Colon (tissue), 2 donors: Measurements from ENCODE around the gene BRI3.
"Not testable (repeated sequence)": the region's sequence is repeated elsewhere in the genome, so short reads cannot be mapped to it uniquely, and the experiment has no call there.

Experiments
- FAIRE-seq: peaks from 2 replicates; lab custom pipeline; 2012; peaks lifted over from hg19 to GRCh38; lab: Jason Lieb, UNC
- donor health status: control.
- donor health status: control.

Gene BRI3

DNA sequence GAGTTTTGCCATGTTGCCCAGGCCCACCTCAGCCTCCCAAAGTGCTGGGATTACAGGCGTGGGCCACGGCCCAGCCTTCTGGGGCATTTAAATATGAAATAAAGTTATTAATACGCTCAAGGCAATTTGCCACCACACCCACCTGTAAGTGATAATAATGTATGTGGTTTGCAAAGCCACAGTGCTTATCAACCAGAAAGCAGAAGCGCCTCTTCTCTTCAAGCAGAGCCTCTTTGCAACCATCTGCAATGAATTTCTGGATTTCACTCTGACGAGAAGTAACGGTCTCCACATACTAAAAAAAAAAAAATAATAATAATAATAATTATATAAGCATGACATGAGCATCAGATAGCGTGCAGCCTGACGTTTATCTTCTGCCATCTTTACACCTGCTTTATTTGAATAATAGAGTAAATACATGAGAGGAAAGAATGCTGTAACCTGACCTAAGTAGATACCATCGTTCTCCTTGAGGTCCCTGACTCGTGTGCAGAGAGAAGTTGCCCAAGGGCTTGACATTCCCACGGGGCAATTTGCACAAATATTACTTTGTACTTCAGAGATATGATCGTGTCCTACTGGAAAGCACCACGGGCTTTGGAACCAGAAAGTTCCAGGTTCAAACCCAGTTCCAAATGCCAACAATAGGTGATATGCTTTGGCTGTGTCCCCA is 34.0 kb downstream of the BRI3 start:
- no peak for FAIRE-seq

- FAIRE-seq = not testable (repeated sequence)
Measured at GRCh38 chr7:98315994-98316527, 34.6 kb downstream of the BRI3 start.

DNA sequence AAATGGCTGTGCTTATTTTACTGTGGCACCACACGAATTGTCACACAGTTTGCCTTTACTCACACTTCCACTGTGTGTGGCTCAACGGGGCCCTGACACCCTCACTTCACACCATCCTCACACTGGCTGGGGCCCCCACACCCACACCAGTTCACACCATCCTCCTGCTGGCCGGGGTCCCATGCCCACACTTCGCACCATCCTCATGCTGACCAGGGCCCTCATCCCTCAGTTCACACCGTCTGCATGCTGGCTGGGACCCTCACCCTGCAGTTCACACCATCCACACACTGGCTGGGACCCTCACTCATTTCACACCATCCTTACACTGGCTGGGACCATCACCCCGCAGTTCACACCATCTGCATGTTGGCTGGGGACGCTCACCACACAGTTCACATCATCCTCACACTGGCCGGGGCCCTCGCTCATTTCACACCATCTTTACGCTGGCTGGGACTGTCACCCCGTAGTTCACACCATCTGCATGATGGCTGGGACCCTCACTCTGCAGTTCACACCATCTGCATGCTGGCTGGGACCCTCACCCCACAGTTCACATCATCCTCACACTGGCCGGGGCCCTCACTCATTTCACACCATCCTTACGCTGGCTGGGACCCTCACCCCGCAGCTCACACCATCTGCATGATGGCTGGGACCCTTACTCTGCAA is 36.0 kb downstream of the BRI3 start:
- no peak for FAIRE-seq

- FAIRE-seq = no peak
Measured at GRCh38 chr7:98319176-98319575, 37.7 kb downstream of the BRI3 start.

- no peak for FAIRE-seq
Measured at GRCh38 chr7:98321301-98321700, 39.8 kb downstream of the BRI3 start.

GRCh38 chr7:98322331-98323270 is 41.1 kb downstream of the BRI3 start:
- no peak for FAIRE-seq

DNA sequence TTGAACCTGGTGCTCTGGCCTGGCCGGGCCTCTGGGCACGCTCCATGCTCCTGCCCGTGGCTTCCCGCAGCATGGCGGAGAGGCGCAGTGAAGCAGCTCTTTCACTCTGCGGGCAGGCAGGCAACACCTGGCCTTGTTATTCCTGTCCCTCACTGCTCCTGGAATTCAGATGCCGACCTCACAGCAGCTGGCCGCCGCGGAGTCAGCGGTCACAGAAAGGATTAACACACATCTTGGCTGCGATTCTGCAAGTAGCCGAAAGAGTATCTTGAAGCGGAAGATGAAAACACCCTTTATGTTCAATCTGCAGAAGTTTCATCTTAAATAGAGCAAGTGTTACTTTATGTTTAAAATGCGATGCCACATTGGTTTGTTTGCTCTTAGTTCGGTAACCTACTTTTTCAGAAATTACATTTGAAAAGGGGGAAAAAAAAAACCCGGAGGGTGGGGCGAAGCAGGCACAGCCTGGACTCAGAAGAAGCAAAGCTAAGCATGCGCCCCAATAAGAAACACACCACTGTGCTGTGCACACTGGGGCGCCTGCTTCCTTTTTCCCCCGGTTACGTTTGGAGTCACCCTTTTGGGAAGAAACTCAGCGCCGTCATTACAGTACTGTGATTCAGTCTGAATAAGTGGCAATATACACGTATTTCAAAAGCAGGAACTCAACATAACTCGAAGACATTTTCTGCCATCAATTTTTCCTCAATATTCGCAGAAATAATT is 42.3 kb downstream of the BRI3 start:
- FAIRE-seq = no peak

DNA sequence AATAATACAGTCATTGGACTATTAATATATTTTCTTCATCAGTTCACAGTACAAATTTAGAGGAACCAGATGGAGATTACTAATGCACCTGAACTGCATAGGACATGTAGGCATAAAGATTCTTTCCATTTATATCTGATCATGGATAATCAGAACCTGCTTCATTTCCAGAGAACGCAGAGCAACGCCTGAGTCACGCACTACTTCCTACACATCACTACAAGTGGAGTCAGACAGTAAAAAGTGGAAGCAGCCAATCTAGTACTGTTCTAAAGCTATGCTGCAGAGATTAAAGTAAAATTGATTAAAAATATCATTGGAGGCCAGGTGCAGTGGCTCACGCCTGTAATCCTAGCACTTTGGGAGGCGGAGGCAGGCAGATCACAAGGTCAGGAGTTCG is 43.3 kb downstream of the BRI3 start:
- FAIRE-seq = no peak

GRCh38 chr7:98329100-98329790 is 47.8 kb downstream of the BRI3 start:
- no peak for FAIRE-seq

DNA sequence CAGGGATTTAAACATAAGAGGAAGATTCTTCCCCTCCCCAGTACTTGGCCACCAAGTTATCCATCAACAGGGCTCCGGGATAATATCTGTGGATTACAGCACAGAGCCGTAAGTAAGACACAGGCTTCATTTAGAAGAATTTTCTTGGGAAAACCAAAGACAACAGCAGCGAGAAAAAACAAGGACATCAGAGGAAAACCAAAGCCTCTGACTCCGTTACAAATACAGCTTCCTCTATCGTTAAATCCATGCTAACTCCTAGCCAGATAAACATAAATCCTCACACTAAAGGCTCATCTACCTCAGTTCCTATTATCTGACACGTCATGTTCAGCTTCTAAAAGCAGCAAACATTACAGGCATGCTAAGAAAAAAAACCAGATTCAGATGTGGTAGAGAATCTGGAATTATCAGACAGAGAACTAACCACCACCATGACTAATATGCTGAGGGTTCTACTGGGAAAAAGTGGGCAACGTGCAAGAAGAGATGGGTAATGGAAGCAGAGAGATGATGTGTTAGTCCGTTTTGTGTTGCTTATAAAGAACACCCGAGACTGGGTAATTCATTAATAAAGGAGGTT is 48.4 kb downstream of the BRI3 start:
- no peak for FAIRE-seq

DNA sequence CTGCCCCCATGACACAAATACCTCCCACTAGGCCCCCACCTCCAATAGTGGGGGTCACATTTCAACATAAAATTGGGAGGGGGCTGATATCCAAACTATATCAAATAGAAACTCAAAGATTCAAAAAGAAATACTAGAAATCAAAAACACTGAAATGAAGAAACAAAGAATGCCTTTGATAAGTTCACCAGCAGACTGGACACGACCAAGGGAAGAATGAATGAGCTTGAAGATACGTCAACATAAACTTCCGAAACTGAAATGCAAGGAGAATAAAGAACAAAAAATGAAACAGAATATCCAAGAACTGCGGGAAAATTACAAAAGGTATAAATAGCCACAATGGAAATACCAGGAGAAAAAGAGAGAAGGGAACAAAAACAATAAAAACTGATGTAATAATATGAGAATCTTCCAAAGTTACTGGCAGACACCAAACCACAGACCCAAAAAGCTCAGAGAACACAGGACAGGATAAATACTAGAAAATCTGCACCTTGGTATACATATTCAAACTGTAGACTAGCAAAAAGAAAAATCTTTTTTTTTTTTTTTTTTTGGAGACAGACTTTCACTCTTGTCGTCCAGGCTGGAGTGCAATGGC is 49.5 kb downstream of the BRI3 start:
- no peak for FAIRE-seq

GRCh38 chr7:98334081-98334480 is 52.6 kb downstream of the BRI3 start:
- no peak for FAIRE-seq

DNA sequence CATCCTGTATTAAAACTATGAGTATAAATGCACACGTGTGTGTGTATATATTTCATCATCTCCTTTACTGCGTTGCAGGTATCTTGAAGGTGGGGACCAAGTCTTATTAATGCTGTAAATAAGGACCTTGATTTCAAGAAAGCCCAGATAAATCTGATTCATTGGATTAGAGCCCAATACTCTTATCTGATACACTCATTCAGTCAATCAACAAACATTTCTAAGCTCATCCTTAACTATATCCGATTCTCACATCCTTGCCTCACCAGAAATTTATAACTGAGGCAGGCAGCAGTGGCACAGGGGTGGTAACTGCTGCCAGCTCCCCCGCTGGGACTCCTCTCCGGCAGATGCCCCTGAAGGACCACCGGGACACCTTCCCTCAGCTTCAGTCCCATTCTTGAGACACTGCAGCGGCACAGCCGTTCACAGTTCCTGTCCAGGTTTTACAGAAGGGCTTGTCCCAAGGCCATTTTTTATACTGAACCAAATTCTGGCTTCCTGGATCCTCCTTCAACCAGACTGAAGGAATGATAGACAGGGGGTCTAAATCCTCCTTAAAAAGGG is 54.0 kb downstream of the BRI3 start:
- FAIRE-seq = no peak

- no peak for FAIRE-seq
Measured at GRCh38 chr7:98338441-98338840, 57.0 kb downstream of the BRI3 start.

- FAIRE-seq = no peak
Measured at GRCh38 chr7:98339043-98339442, 57.6 kb downstream of the BRI3 start.

DNA sequence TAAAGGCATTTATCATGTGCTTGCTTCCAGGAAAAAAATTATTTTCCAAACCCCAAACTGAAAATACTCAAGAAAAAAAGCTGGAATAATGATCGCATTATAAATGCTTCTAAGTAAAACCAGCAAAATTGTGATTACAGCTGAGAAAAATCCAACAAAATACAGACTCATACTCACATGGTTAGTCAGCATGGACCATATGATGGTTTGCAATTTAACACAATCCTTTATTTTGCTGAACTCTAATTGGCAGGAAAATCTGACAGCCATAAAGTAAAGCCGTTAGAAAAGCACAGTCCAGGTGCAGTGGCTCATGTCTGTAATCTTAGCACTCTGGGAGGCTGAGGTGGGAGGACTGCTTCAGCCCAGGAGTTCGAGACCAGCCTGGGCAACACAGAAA is 59.6 kb downstream of the BRI3 start:
- FAIRE-seq = no peak
